Prostate gland (tissue), 2 donors: Measurements from ENCODE around the gene IRAG1.

Experiments used
- POLR2A ChIP-seq: fragments of 450-650 bp; IDR thresholded peaks from one replicate; pipeline ENCODE4 v1.6.1; 2016; ENCODE audit warnings: antibody characterized with exemption, mild to moderate bottlenecking
- POLR2AphosphoS5 ChIP-seq: sonication (generic); formaldehyde crosslinking; IDR thresholded peaks from one replicate; pipeline ENCODE4 v1.6.1; 2017; ENCODE audit warnings: antibody characterized with exemption
- TF ChIP-seq, protein P1 (sequence below), 4 experiments: fragments of 200-600 bp in 2 of 4; fragments of 450-650 bp in 2 of 4; sonication (generic) in 2 of 4; IDR thresholded peaks; 1 replicate in 3 of 4; 2 replicates in 1 of 4; pipeline ENCODE4 v1.5.1; 2016 to 2019; ENCODE audit warnings: antibody characterized with exemption in 4 of 4, mild to moderate bottlenecking in 2 of 4, moderate library complexity in 2 of 4

DNA sequence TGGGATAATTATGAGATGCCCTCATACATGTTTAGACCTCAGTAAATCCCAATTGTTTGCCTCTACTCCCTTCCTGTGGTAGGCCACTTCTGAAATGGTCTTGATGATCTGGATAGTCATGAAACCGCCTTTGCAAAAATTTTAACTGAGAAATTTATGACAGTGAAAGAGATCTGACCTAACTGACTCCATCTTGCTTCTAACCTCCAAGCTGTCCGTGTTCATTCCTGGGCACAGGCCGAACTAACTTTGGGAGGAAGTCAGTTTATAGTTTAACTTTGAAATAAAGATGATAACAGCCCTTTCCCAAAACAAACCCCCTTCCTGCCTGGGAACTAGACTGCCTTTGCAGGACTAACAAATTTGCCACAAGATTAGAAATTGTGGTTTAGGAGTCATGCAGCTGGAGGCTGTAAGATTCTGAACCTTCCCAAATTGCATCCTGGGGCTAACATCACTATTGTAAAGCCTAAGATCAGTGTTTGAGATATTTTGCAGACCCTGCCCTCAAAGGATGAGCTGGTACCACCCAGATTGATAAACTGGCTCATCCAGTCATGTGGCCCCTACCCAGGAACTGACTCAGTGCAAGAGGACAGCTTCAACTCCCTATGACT, 37.6 kb upstream of the IRAG1 start:
- TF ChIP-seq, protein P1, sequence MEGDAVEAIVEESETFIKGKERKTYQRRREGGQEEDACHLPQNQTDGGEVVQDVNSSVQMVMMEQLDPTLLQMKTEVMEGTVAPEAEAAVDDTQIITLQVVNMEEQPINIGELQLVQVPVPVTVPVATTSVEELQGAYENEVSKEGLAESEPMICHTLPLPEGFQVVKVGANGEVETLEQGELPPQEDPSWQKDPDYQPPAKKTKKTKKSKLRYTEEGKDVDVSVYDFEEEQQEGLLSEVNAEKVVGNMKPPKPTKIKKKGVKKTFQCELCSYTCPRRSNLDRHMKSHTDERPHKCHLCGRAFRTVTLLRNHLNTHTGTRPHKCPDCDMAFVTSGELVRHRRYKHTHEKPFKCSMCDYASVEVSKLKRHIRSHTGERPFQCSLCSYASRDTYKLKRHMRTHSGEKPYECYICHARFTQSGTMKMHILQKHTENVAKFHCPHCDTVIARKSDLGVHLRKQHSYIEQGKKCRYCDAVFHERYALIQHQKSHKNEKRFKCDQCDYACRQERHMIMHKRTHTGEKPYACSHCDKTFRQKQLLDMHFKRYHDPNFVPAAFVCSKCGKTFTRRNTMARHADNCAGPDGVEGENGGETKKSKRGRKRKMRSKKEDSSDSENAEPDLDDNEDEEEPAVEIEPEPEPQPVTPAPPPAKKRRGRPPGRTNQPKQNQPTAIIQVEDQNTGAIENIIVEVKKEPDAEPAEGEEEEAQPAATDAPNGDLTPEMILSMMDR (IDR thresholded peaks at IDR 0.05), result no peak
- no peak for TF ChIP-seq POLR2A
- no peak for TF ChIP-seq POLR2AphosphoS5
